NOMO-1 (cell line): ENCODE measurements around the gene TK2.
A peak's percentile ranks its signal among the peaks of the same experiment; 100 is the strongest.
"Not testable (repeated sequence)": the region's sequence is repeated elsewhere in the genome, so short reads cannot be mapped to it uniquely, and the experiment has no call there.

Experiments
- DNase-seq, 2 experiments: peaks; one replicate each; lab custom pipeline; 2025; ENCODE audit not compliant: unreplicated experiment in 2 of 2; lab: John Stamatoyannopoulos, UW

Gene TK2

GRCh38 chr16:66574081-66574480 lies 24.2 kb upstream of the TK2 start:
- no peak for DNase-seq

GRCh38 chr16:66572356-66572755 lies 22.4 kb upstream of the TK2 start:
- DNase-seq = no peak

- no peak for DNase-seq
These were observed 20.0 kb upstream of the TK2 start for GRCh38 chr16:66569827-66570405.

GRCh38 chr16:66569131-66569530 lies 19.2 kb upstream of the TK2 start:
- DNase-seq = no peak

- DNase-seq = no peak
These were observed 18.4 kb upstream of the TK2 start for GRCh38 chr16:66568355-66568754.

GRCh38 chr16:66567270-66567669 lies 17.3 kb upstream of the TK2 start:
- DNase-seq = not testable (repeated sequence)

- no peak for DNase-seq
These were observed 16.4 kb upstream of the TK2 start, which contains the start of gene CMTM1 for GRCh38 chr16:66566051-66566901. TSS of gene CMTM1 (plus strand) at chr16:66566439. CDS start at chr16:66566514, 75 bp downstream.

GRCh38 chr16:66563574-66564334 lies 13.8 kb upstream of the TK2 start:
- DNase-seq = no peak

GRCh38 chr16:66562986-66563385 lies 13.1 kb upstream of the TK2 start:
- no peak for DNase-seq

- no peak for DNase-seq
These were observed 12.5 kb upstream of the TK2 start for GRCh38 chr16:66562409-66562808.

GRCh38 chr16:66561381-66562080 lies 11.6 kb upstream of the TK2 start:
- DNase-seq = no peak

- no peak for DNase-seq
These were observed 10.2 kb upstream of the TK2 start for GRCh38 chr16:66560107-66560506.

- DNase-seq = no peak
These were observed 4.6 kb upstream of the TK2 start for GRCh38 chr16:66554495-66554894.

- DNase-seq = no peak
These were observed 4.1 kb upstream of the TK2 start for GRCh38 chr16:66554021-66554420.

GRCh38 chr16:66553223-66553622 lies 3.3 kb upstream of the TK2 start:
- DNase-seq = peak in 1 of 2 experiments; percentile 3

- DNase-seq = peak; percentile 91 to 93
These were observed 2.6 kb upstream of the TK2 start, which contains the start of gene CKLF for GRCh38 chr16:66552286-66553177. TSS of gene CKLF (plus strand) at chr16:66552576. CDS start at chr16:66552716, 140 bp downstream.

GRCh38 chr16:66551788-66552285 lies 1.9 kb upstream of the TK2 start:
- no peak for DNase-seq

GRCh38 chr16:66551348-66551759 lies 1.4 kb upstream of the TK2 start:
- DNase-seq = peak; percentile 50 to 78

- no peak for DNase-seq
These were observed 1.1 kb downstream of the TK2 start for GRCh38 chr16:66548868-66549267.

GRCh38 chr16:66548068-66548467 lies 1.9 kb downstream of the TK2 start:
- DNase-seq = no peak
